ENCODE measurements around the gene ATG2A.
A peak's percentile ranks its signal among the peaks of the same experiment; 100 is the strongest.

The ATG2A gene

DNA sequence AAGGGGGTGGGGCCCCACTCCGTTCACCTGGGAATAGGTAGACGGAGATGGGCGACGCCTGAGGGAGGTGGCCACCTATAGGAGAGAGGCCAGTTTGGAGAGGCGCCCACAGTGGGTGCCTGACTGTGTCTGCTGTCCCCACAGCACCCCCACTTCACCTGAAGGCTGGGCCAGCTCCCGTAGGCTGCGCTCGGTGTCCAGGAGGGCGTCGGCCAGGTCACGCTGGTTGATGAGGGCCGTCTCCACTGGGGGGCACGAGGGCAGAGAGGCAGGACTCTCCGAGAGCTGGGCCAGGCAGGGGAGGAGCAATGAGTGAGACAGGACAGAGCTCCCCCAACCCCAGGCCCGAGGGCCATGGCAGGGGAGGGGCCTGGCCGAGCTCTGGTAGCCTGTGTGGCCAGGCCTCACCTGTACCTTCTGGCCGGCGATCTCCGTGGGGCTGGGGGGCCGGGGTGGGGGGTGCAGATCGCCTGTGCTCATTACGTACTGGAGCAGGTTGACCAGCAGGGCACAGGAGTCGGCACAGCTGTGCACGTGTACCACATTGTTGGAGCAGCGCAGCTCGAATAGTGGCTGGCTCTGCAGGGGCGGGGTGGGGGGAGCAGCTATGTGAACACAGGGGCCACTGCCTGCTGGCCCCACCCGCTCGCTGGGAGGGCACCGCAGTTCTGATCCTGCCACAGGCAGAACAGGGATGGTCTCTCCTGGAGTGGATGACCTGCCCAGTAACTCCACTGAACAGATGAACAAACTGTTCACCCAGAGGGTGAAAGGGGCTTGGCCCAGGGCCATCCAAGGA lies 14.7 kb downstream of the ATG2A start:
- DNase-seq (ENCODE audit: low read depth, low spot score), result no peak

GRCh38 chr11:64900774-64901173 lies 16.2 kb downstream of the ATG2A start:
- no peak for DNase-seq (ENCODE audit: low read depth, low spot score)

DNA sequence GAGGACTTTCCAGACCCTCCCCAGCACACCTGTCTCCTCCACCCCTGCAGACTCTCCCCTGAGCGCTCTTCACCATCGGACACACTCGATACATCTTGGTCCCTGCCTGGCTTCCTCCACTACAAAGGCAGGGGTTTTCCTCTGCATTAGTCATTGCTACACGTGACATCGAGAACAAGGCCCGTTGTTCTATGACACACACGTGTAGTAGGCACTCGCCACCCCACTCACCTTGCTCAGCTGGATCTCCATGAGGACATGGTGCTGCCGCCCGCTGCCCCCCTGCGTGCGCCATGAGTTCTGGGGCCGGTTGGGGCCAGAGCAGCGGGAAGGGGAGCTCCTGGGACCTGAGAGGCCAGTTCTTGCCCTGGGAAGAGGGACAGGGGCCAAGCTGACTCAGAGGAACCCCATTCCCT lies 16.7 kb downstream of the ATG2A start:
- no peak for DNase-seq (ENCODE audit: low read depth, low spot score)

DNA sequence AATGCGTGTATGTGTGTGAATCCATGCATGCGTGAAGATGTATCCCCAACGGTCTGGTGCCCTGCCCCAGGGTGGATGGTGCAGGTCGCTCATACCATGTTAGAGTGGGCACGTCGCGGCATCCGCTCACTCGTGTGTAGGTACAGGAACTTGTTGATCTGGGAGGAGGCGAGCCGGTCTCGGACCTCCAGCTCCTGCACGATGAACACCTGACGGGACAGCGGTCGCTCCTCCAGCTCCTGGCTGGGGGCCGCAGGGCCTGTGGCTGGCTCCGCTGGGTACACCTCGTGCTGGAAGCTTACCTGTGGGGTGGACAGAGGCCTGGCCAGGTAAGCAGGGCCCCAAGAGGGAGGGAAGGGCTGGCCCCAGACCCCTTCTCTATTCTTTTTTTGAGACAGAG lies 18.5 kb downstream of the ATG2A start:
- no peak for DNase-seq (ENCODE audit: low read depth, low spot score)

DNA sequence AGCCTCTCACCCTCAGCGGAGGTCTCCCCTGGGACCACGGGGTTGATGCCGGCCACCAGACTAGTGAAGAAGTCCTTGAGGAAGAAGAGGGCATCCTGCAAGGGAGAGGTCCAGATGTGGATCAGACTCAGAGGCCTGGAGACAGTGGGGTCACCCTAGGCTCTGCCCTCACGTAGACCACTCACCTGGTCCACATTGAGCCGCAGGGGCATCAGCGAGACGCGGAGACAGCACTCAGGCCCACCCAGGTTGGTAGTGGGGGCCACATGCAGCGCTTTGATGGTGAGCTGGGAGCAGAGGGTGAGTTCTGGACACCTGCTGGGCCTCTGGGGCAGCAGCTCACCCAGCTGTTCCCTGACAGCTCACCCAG lies 18.9 kb downstream of the ATG2A start:
- DNase-seq (ENCODE audit: low read depth, low spot score), result no peak

- no peak for DNase-seq (ENCODE audit: low read depth, low spot score)
Measured at GRCh38 chr11:64897381-64898075, 19.5 kb downstream of the ATG2A start.

- no peak for DNase-seq (ENCODE audit: low read depth, low spot score)
Measured at GRCh38 chr11:64896448-64897022, 20.5 kb downstream of the ATG2A start.

GRCh38 chr11:64894812-64895452 lies 22.1 kb downstream of the ATG2A start:
- DNase-seq (ENCODE audit: low read depth, low spot score), result no peak

DNA sequence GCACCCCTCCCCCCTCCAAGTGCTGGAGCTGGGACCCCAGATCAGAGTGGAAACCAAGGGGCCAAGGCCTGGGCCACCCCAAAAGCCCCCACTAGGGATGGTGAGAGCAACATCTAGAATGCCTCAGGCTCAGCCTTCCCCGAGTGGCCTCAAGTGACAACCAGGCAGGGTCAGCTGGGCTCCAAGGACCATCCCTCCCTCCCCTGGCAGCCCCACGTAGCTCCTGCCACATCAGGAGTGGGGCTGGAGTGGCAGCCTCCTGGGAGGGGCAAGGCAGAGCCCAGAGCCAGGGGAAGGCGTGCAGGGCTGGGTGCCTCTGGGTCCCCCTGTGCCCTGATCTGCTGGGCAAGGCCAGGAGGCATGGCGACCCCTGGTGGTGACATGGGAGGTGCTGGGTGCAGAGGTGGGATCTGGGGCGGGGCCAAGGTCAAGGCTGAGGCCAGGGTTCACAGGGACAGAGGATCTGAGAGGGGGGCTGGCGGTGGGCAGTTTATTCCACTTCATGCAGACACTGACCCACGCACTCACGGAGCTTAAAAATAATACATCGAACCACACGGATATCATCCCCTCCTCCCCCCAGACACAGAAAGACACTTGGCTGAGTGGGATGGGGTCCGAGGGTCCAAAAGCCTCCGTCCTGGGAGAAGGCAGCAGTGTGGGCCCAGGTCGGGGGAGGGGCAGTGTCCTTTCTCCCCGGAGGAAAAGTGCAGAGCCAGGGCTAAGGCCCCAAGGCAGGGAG lies 22.8 kb downstream of the ATG2A start:
- peak; percentile 71 for DNase-seq (ENCODE audit: low read depth, low spot score)

GRCh38 chr11:64893194-64894069 lies 23.6 kb downstream of the ATG2A start:
- no peak for DNase-seq (ENCODE audit: low read depth, low spot score)

DNA sequence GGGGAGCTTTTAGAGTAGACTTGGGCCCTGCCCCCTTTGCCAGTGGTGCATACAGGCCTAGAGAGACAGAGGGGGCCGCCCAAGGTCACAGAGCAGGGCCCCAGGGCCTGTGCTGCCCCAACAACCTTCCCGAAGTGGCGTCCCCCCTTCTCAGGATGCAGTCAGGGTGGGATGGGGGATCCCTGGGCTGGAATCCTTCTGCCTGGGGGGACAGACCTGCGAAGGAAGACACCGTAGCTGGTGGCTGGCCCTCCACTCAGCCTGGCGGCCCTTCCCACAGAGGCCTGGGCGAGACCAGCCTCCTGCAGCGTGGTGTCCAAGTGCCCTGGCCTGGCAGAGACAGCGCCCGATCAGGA lies 24.2 kb downstream of the ATG2A start:
- no peak for DNase-seq (ENCODE audit: low read depth, low spot score)

- no peak for DNase-seq (ENCODE audit: low read depth, low spot score)
Measured at GRCh38 chr11:64892411-64892831, 24.6 kb downstream of the ATG2A start.

- no peak for DNase-seq (ENCODE audit: low read depth, low spot score)
Measured at GRCh38 chr11:64891880-64892279, 25.1 kb downstream of the ATG2A start.

GRCh38 chr11:64891215-64891848 lies 25.7 kb downstream of the ATG2A start:
- no peak for DNase-seq (ENCODE audit: low read depth, low spot score)

DNA sequence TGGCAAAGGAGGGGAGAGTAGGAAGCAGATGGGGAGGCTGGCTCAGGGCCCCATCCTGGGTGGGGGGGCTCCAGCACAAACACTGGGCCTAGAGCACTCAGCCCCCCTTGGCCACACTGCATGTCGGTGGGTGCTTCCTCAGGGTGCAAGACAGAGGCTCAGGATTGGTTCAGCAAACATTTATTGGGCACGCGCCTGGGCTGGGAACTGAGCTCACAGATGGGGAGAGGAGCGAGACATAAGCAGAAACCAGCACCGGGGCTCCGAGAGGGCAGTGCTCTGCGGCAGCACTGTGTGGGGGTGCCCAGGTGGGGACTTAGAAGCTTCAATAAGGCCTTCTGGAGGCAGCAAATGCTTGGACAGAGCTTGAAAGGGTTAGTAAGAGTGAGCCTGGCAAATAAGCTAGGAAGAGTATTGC lies 26.5 kb downstream of the ATG2A start:
- DNase-seq (ENCODE audit: low read depth, low spot score), result no peak

GRCh38 chr11:64888729-64889511 lies 28.1 kb downstream of the ATG2A start:
- peak; percentile 68 for DNase-seq (ENCODE audit: low read depth, low spot score)

DNA sequence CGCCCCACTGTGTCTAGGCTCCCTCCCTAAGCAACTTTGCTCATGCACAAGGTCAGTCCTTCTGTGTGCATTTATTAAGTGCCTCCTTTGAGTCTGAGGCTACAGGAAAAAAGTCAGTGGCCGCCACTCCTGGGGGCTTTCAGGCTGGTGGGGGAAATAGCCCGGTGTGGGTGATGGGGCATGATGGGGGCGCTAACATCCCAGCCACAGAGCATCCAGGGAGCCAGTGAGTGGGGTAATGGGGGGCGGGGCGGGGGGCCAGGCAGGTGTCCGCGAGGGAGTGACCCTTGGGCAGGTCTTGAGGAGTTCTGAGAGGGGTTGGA lies 28.6 kb downstream of the ATG2A start:
- no peak for DNase-seq (ENCODE audit: low read depth, low spot score)

- peak; percentile 88 for DNase-seq (ENCODE audit: low read depth, low spot score)
Measured at GRCh38 chr11:64887757-64888405, 29.1 kb downstream of the ATG2A start.

- DNase-seq (ENCODE audit: low read depth, low spot score), result no peak
Measured at GRCh38 chr11:64887234-64887756, 29.7 kb downstream of the ATG2A start.
